PC-3 (cell line): Measurements from ENCODE around the gene VGLL1. TPM values are rescaled to one million over a fixed set of nuclear protein-coding genes. Genes with fewer than 3 reads are reported as not detected.

Experiments
- ATAC-seq: fragments of 200-7000 bp; cut with Tn5 transposase; 2 replicates; pipeline ENCODE4 v1.9.1; 2020; ENCODE audit warnings: mild to moderate bottlenecking, moderate library complexity
- Bru-seq: library from RNA; stranded (reverse); fragments of 400-500 nt; gene quantifications from one replicate; lab custom pipeline; 2021; lab: Mats Ljungman, UMichigan
- BruChase-seq, 2 experiments: library from RNA; stranded (reverse); fragments of 400-500 nt; gene quantifications; one replicate each; lab custom pipeline; 2021; lab: Mats Ljungman, UMichigan
- BruUV-seq: library from RNA; stranded (reverse); fragments of 400-500 nt; replicated peaks from 2 replicates; lab custom pipeline; 2021; lab: Mats Ljungman, UMichigan
- CTCF ChIA-PET: fragments of 300-600 bp; sonication (Branson Sonifier 250); formaldehyde crosslinking; loops from one replicate; lab custom pipeline; 2022; ENCODE audit warnings: antibody characterized with exemption; lab: Charles Lee
- POLR2A ChIA-PET: fragments of 300-600 bp; sonication (Branson Sonifier 250); formaldehyde crosslinking; loops from one replicate; lab custom pipeline; 2022; ENCODE audit warnings: antibody characterized with exemption; ENCODE audit not compliant: unreplicated experiment; lab: Charles Lee
- DNase-seq: peaks from one replicate; pipeline ENCODE4 v3.0.0-alpha.2; 2015
- H2AFZ ChIP-seq: fragments of 300-600 bp; sonication (generic); 2 replicates; pipeline ENCODE4 v1.6.0; 2016; ENCODE audit warnings: antibody characterized with exemption, low read length
- H3F3A ChIP-seq: fragments of 300-600 bp; sonication (generic); one replicate; pipeline ENCODE4 v1.6.0; 2017; ENCODE audit warnings: antibody characterized with exemption, low read length, control low read depth, mild to moderate bottlenecking; ENCODE audit not compliant: unreplicated experiment
- H3K27ac ChIP-seq: fragments of 300-600 bp; sonication (generic); 2 replicates; pipeline ENCODE4 v1.5.1; 2016; ENCODE audit warnings: mild to moderate bottlenecking, low read length
- H3K27me3 ChIP-seq: fragments of 300-600 bp; sonication (generic); 2 replicates; pipeline ENCODE4 v1.6.1; 2016; ENCODE audit warnings: low read length, mixed read lengths
- H3K36me3 ChIP-seq: fragments of 300-600 bp; sonication (generic); 2 replicates; pipeline ENCODE4 v1.6.1; 2016; ENCODE audit warnings: low read depth, mixed run types, low read length, mixed read lengths
- H3K4me1 ChIP-seq: fragments of 300-600 bp; sonication (generic); 2 replicates; pipeline ENCODE4 v1.5.1; 2016; ENCODE audit warnings: low read length; ENCODE audit not compliant: insufficient read depth
- H3K4me2 ChIP-seq: fragments of 300-600 bp; sonication (generic); 2 replicates; pipeline ENCODE4 v1.6.0; 2016; ENCODE audit warnings: low read length
- H3K4me3 ChIP-seq: fragments of 300-600 bp; sonication (generic); 2 replicates; pipeline ENCODE4 v1.5.1; 2016; ENCODE audit warnings: mild to moderate bottlenecking, low read length, mixed read lengths
- H3K79me2 ChIP-seq: fragments of 300-600 bp; sonication (generic); 2 replicates; pipeline ENCODE4 v1.6.1; 2017; ENCODE audit warnings: low read length, mixed read lengths
- H3K9ac ChIP-seq: fragments of 300-600 bp; sonication (generic); 2 replicates; pipeline ENCODE4 v1.6.0; 2016; ENCODE audit warnings: mild to moderate bottlenecking, low read length
- H3K9me2 ChIP-seq: fragments of 300-600 bp; sonication (generic); replicated peaks from 2 replicates; pipeline ENCODE4 v1.6.1; 2016; ENCODE audit warnings: mixed run types, low read length, mixed read lengths
- H3K9me3 ChIP-seq: fragments of 300-600 bp; sonication (generic); 2 replicates; pipeline ENCODE4 v1.6.1; 2016; ENCODE audit warnings: low read length, mixed read lengths
- H4K20me1 ChIP-seq: fragments of 300-600 bp; sonication (generic); 2 replicates; pipeline ENCODE4 v1.6.1; 2016; ENCODE audit warnings: low read length, mixed read lengths
- EZH2 ChIP-seq: fragments of 300-600 bp; sonication (generic); IDR thresholded peaks from one replicate; pipeline ENCODE4 v1.6.1; 2017; ENCODE audit warnings: antibody characterized with exemption, mild to moderate bottlenecking, low read length; ENCODE audit not compliant: unreplicated experiment
- EZH2phosphoT487 ChIP-seq: fragments of 300-600 bp; sonication (generic); IDR thresholded peaks from 2 replicates; pipeline ENCODE4 v1.6.1; 2018; ENCODE audit warnings: mild to moderate bottlenecking, antibody characterized with exemption, low read length, borderline replicate concordance
- intact Hi-C: fragments of 100-400 bp; cut with micrococcal nuclease; formaldehyde crosslinking; loops from 2 replicates; pipeline ENCODE4 v1.9.0; 2023
- long read RNA-seq: library from polyadenylated mRNA; unstranded; transcript quantifications from one replicate; pipeline ENCODE4 v2.0.0, GENCODE V29; 2021; ENCODE audit not compliant: unreplicated experiment
- total RNA-seq: library from RNA; depleted of rRNA; stranded (reverse); fragments of >200 nt; gene quantifications from 2 replicates; pipeline ENCODE4 v1.2.3, GENCODE V29; 2014; rRNA removed
- TF ChIP-seq, protein P1 (sequence below): fragments of 300-600 bp; sonication (generic); conservative IDR thresholded peaks from 2 replicates; pipeline ENCODE4 v1.5.1; 2017; ENCODE audit warnings: antibody characterized with exemption, low read depth, mild to moderate bottlenecking, low read length

Gene VGLL1, protein sequence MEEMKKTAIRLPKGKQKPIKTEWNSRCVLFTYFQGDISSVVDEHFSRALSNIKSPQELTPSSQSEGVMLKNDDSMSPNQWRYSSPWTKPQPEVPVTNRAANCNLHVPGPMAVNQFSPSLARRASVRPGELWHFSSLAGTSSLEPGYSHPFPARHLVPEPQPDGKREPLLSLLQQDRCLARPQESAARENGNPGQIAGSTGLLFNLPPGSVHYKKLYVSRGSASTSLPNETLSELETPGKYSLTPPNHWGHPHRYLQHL
- 4.2 and 5.3 TPM in 2 replicates for total RNA-seq
- percentile 33 among the genes with signal in this experiment for Bru-seq, nascent RNA
- percentile 35 among the genes with signal in this experiment for BruChase-seq, experiment 1, labeled RNA remaining after a 6-hour chase
- BruChase-seq, experiment 2, labeled RNA remaining after a 2-hour chase, result percentile 22 among the genes with signal in this experiment
- long read RNA-seq, partial matches to known transcripts, result 0 of 2 reads
- long read RNA-seq, other reads (novel, unspliced or antisense), result 0 of 2 reads

DNA sequence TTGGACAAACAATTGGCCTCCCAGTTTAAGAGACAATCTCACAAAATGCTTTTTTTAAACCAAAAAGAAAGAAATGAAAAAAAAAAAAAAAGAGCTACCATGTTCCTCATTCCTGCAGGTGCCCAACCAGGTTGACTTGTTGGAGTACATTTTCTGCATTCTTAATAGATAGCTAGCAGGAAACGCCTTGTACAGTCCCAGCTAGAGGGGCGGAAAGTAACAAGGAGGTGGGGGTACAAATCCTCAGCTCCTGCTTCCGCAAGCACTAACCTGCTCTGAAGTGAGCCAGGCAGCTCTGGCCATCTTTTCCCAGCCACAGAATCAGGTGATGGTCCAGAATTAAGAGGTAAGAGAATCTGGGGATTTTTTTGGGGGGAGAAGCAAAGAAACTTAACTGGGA lies at the start of gene VGLL1:
VGLL1 (plus strand) TSS at position 265 of the 400 bp plus-strand sequence. CDS start 3,806 bp downstream, outside the sequence.
- peak; percentile 32 for DNase-seq
- H3K4me3 ChIP-seq, result no peak within 1 kb of the TSS
- POLR2A ChIA-PET, result interaction anchor here (0.6 kb wide), 1 partner anchor 17 kb away, joined by 11 read pairs; no protein-coding TSS in a partner anchor

DNA sequence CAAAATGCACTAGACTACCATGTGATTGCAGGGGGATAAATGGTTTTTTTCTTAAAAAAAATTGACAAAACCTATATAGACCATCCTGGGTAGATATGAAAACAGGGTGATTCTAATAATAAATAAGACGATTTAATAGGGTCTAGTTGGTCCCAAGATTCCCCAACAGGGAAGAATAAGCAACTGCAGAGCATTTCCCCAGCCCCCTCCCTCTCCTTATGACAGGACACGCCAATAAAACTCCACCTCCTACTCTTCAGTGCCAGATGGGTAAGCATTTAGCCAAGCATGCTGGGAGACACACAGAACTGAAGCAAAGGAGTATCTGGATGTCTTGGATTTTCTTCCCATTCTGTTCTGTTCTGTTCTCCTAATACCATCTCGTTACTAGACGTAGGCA lies 44.4 kb upstream of the VGLL1 start, which contains the start of gene BRS3:
BRS3 (plus strand) TSS at position 301 of the 400 bp plus-strand sequence. CDS start 168 bp downstream, outside the sequence.
- no peaks in the 10 kb centered on the region for H3K36me3 ChIP-seq
- no peaks in the 10 kb centered on the region for H3K9me2 ChIP-seq
- H3F3A ChIP-seq, result no peaks in the 10 kb centered on the region
- 0 out of 2 replicates have a peak, but pooled peaks cover 5% of the 10 kb centered on the region for H3K4me1 ChIP-seq
- ChIA-PET POLR2A (no interaction called here), CTCF (no interaction called here)
- ATAC-seq (no peak), DNase-seq (no peak)
- intact Hi-C loops, result loop anchor here (1.0 to 5.0 kb wide), 5 partner anchors 35 to 459 kb away; no protein-coding TSS in a partner anchor
- H3K27ac ChIP-seq, result no peak within 1 kb of the TSS
- H3K9me3 ChIP-seq, result no peaks in the 10 kb centered on the region
- TF ChIP-seq, protein P1, sequence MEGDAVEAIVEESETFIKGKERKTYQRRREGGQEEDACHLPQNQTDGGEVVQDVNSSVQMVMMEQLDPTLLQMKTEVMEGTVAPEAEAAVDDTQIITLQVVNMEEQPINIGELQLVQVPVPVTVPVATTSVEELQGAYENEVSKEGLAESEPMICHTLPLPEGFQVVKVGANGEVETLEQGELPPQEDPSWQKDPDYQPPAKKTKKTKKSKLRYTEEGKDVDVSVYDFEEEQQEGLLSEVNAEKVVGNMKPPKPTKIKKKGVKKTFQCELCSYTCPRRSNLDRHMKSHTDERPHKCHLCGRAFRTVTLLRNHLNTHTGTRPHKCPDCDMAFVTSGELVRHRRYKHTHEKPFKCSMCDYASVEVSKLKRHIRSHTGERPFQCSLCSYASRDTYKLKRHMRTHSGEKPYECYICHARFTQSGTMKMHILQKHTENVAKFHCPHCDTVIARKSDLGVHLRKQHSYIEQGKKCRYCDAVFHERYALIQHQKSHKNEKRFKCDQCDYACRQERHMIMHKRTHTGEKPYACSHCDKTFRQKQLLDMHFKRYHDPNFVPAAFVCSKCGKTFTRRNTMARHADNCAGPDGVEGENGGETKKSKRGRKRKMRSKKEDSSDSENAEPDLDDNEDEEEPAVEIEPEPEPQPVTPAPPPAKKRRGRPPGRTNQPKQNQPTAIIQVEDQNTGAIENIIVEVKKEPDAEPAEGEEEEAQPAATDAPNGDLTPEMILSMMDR, result no peak
- TF ChIP-seq EZH2phosphoT487 (no peak), EZH2 (no peak)
- H3K27me3 ChIP-seq, result no peaks in the 10 kb centered on the region; the same call in 1 of the 2 replicates
- BruUV-seq, result no TSS peak
- no peak within 1 kb of the TSS for H3K9ac ChIP-seq
- no peaks in the 10 kb centered on the region for H4K20me1 ChIP-seq
- H3K4me3 ChIP-seq, result 0 out of 2 replicates have a peak within 1 kb of the TSS, but pooled peaks have one; percentile 18
- no peak within 1 kb of the TSS for H2AFZ ChIP-seq
- H3K79me2 ChIP-seq, result no peaks in the 10 kb centered on the region
- peak within 1 kb of the TSS; percentile 53 for H3K4me2 ChIP-seq

More for the DNA sequence above, at the start of gene VGLL1:
- H4K20me1 ChIP-seq, result no peaks in the 10 kb centered on the region
- BruUV-seq, result no TSS peak
- H2AFZ ChIP-seq, result no peak within 1 kb of the TSS
- H3K27me3 ChIP-seq, result no peaks in the 10 kb centered on the region
- TF ChIP-seq EZH2 (no peak), EZH2phosphoT487 (no peak)
- TF ChIP-seq, protein P1, result no peak
- H3K9me2 ChIP-seq, result no peaks in the 10 kb centered on the region
- H3K9ac ChIP-seq, result no peak within 1 kb of the TSS
- CTCF ChIA-PET, result no interaction called here
- peaks cover 23% of the 10 kb centered on the region for H3K4me1 ChIP-seq
- intact Hi-C loops, result no loop called here
- H3F3A ChIP-seq, result no peaks in the 10 kb centered on the region
- H3K36me3 ChIP-seq, result no peaks in the 10 kb centered on the region
- no peak for ATAC-seq
- no peak within 1 kb of the TSS for H3K27ac ChIP-seq
- H3K79me2 ChIP-seq, result no peaks in the 10 kb centered on the region
- H3K4me2 ChIP-seq, result 0 out of 2 replicates have a peak within 1 kb of the TSS, but pooled peaks have one; percentile 28
- no peaks in the 10 kb centered on the region for H3K9me3 ChIP-seq
